ENCODE data around the gene CRYZL1. TPM values are rescaled to one million over a fixed set of nuclear protein-coding genes. Genes with fewer than 3 reads are reported as not detected.
A peak's percentile ranks its signal among the peaks of the same experiment; 100 is the strongest.

Gene CRYZL1
- polyA plus RNA-seq, 3 donors, result 25.9 to 30.6 (median 26.1) TPM

- H3K9me3 Mint-ChIP-seq, result no peaks in the 10 kb centered on the region
- H3K36me3 ChIP-seq (replicated peaks in 1 of 2; ENCODE audit: control insufficient read depth in 1 of 2, insufficient read depth in 2 of 2, low read length in 2 of 2), result peaks cover 2 to 4% of the 10 kb centered on the region in 2 donors
- intact Hi-C loops (cut with micrococcal nuclease), result no loop called here
- peaks cover 19% of the 10 kb centered on the region for H3K4me1 Mint-ChIP-seq
- TF ChIP-seq CTCF (IDR thresholded peaks at IDR 0.05), result no peak
- no peak overlapping the region for H3K4me3 Mint-ChIP-seq
- H3K27ac ChIP-seq (ENCODE audit: low read depth in 1 of 2, low read length in 2 of 2), result no peak overlapping the region
- peaks cover 5 to 10% of the 10 kb centered on the region in 2 donors for H3K36me3 Mint-ChIP-seq
- H2AFZ ChIP-seq (ENCODE audit: insufficient read depth, low read depth, low read length, poor library complexity, severe bottlenecking), result no peak overlapping the region
- H3K4me3 ChIP-seq (replicated peaks in 1 of 3; ENCODE audit: low read depth in 2 of 3, low read length in 3 of 3), result no peak overlapping the region
- H4K20me1 ChIP-seq (ENCODE audit: insufficient read depth, low read length), result peaks cover under 1% of the 10 kb centered on the region
- H3K27ac Mint-ChIP-seq, result no peak overlapping the region
- H3K79me2 ChIP-seq (ENCODE audit: insufficient read depth, low read length), result peaks cover 33% of the 10 kb centered on the region
- no peaks in the 10 kb centered on the region for H3K9me3 ChIP-seq (replicated peaks in 1 of 2; ENCODE audit: control insufficient read depth in 1 of 2, insufficient read depth in 1 of 2, low read length in 2 of 2)
- H3K4me1 ChIP-seq (ENCODE audit: control insufficient read depth in 1 of 2, insufficient read depth in 2 of 2, low read length in 2 of 2), result peaks cover 10 to 16% of the 10 kb centered on the region in 2 donors
- no CpG with 5 or more reads among the region's 3 CpGs for WGBS (ENCODE audit: insufficient coverage)
- DNase-seq, result no peak
- no peak overlapping the region for H3K9ac ChIP-seq (ENCODE audit: insufficient read depth, low read length, poor library complexity, severe bottlenecking)
- H3K4me2 ChIP-seq (replicated peaks; ENCODE audit: extremely low read depth, low read length, poor library complexity, severe bottlenecking), result no peak overlapping the region
- no peaks in the 10 kb centered on the region for H3K27me3 Mint-ChIP-seq (ENCODE audit: low read depth in 3 of 3)
- no peaks in the 10 kb centered on the region for H3K27me3 ChIP-seq (ENCODE audit: control insufficient read depth in 2 of 2, insufficient read depth in 2 of 2, low read length in 2 of 2)
These were observed 57.1 kb downstream of the CRYZL1 start for GRCh38 chr21:33584455-33584854.

- Histone ChIP-seq H3K36me3 (replicated peaks in 1 of 2; ENCODE audit: control insufficient read depth in 1 of 2, insufficient read depth in 2 of 2, low read length in 2 of 2) (peaks cover 40 to 44% of the 10 kb centered on the region in 2 donors), H4K20me1 (ENCODE audit: insufficient read depth, low read length) (peaks cover 53% of the 10 kb centered on the region), H3K27ac (ENCODE audit: low read depth in 1 of 2, low read length in 2 of 2) (peak overlapping the region in 1 of 2 donors; percentile 17), H3K4me1 (ENCODE audit: control insufficient read depth in 1 of 2, insufficient read depth in 2 of 2, low read length in 2 of 2) (peaks cover 5 to 7% of the 10 kb centered on the region in 2 donors), H3K4me2 (replicated peaks; ENCODE audit: extremely low read depth, low read length, poor library complexity, severe bottlenecking) (no peak overlapping the region), H3K4me3 (replicated peaks in 1 of 3; ENCODE audit: low read depth in 2 of 3, low read length in 3 of 3) (no peak overlapping the region), H2AFZ (ENCODE audit: insufficient read depth, low read depth, low read length, poor library complexity, severe bottlenecking) (no peak overlapping the region), H3K27me3 (ENCODE audit: control insufficient read depth in 2 of 2, insufficient read depth in 2 of 2, low read length in 2 of 2) (no peaks in the 10 kb centered on the region), H3K9ac (ENCODE audit: insufficient read depth, low read length, poor library complexity, severe bottlenecking) (no peak overlapping the region), H3K79me2 (ENCODE audit: insufficient read depth, low read length) (peaks cover 6% of the 10 kb centered on the region), H3K9me3 (replicated peaks in 1 of 2; ENCODE audit: control insufficient read depth in 1 of 2, insufficient read depth in 1 of 2, low read length in 2 of 2) (no peaks in the 10 kb centered on the region)
- no peaks in the 10 kb centered on the region for H3K27me3 Mint-ChIP-seq (ENCODE audit: low read depth in 3 of 3)
- peak in 2 of 3 donors; percentile 35 to 37 for DNase-seq
- H3K4me1 Mint-ChIP-seq, result peaks cover 12% of the 10 kb centered on the region
- peak overlapping the region in 4 of 7 donors; percentile 21 to 83 (median 27) for H3K27ac Mint-ChIP-seq
- intact Hi-C loops (cut with micrococcal nuclease), result no loop called here
- no CpG with 5 or more reads among the region's 7 CpGs for WGBS (ENCODE audit: insufficient coverage)
- no peak overlapping the region for H3K4me3 Mint-ChIP-seq
- no peak for TF ChIP-seq CTCF (IDR thresholded peaks at IDR 0.05)
- no peaks in the 10 kb centered on the region for H3K9me3 Mint-ChIP-seq
- peaks cover 24 to 42% of the 10 kb centered on the region in 2 donors for H3K36me3 Mint-ChIP-seq
These were observed 62.5 kb downstream of the CRYZL1 start for GRCh38 chr21:33578959-33579542.
